Liver (tissue), 9 donors: ENCODE data around the gene RPL7L1. TPM values are rescaled to one million over a fixed set of nuclear protein-coding genes. Genes with fewer than 3 reads are reported as not detected.

Experiments
- DNase-seq: peaks from one replicate; pipeline ENCODE4 v3.0.0-alpha.2; 2017; ENCODE audit warnings: low spot score
- H3K27ac ChIP-seq, 2 donors: one replicate each; pipeline ENCODE4 v1.7.0; 2013; ENCODE audit warnings: inconsistent platforms in 2 of 2, low read length in 2 of 2, control low read depth in 1 of 2, low read depth in 1 of 2, mild to moderate bottlenecking in 1 of 2
- H3K27me3 ChIP-seq, 4 donors: one replicate each; pipeline versions ENCODE4 v1.6.1 to v1.7.0; 2013; ENCODE audit warnings: low read length in 3 of 4, inconsistent platforms in 1 of 4, mild to moderate bottlenecking in 1 of 4, moderate library complexity in 1 of 4; ENCODE audit not compliant: control insufficient read depth in 4 of 4, insufficient read depth in 4 of 4
- H3K36me3 ChIP-seq, 4 donors: one replicate each; pipeline versions ENCODE4 v1.6.1 to v1.7.0; 2013; ENCODE audit warnings: low read length in 3 of 4, mild to moderate bottlenecking in 3 of 4, low read depth in 1 of 4, moderate library complexity in 1 of 4; ENCODE audit not compliant: control insufficient read depth in 4 of 4, insufficient read depth in 3 of 4
- H3K4me1 ChIP-seq, 4 donors: one replicate each; pipeline versions ENCODE4 v1.6.1 to v1.7.0; 2013; ENCODE audit warnings: low read length in 3 of 4, mild to moderate bottlenecking in 3 of 4, moderate library complexity in 1 of 4; ENCODE audit not compliant: control insufficient read depth in 4 of 4, insufficient read depth in 4 of 4
- H3K4me3 ChIP-seq, 3 donors: one replicate each; pipeline versions ENCODE4 v1.6.1 to v1.7.0; 2013; ENCODE audit warnings: low read length in 3 of 3, control low read depth in 1 of 3, low read depth in 1 of 3, mild to moderate bottlenecking in 1 of 3
- H3K9ac ChIP-seq, 2 donors: one replicate each; pipeline ENCODE4 v1.7.0; 2013; ENCODE audit warnings: low read length in 2 of 2, mild to moderate bottlenecking in 2 of 2, moderate library complexity in 2 of 2, control low read depth in 1 of 2, low read depth in 1 of 2
- H3K9me3 ChIP-seq, 4 donors: one replicate each; pipeline versions ENCODE4 v1.6.1 to v1.7.0; 2013; ENCODE audit warnings: low read length in 3 of 4; ENCODE audit not compliant: control insufficient read depth in 4 of 4
- FOXA1 ChIP-seq: IDR thresholded peaks from 2 replicates; pipeline ENCODE4 v1.6.1; 2016; ENCODE audit warnings: antibody characterized with exemption
- FOXA2 ChIP-seq: IDR thresholded peaks from 2 replicates; pipeline ENCODE4 v1.6.1; 2016; ENCODE audit warnings: antibody characterized with exemption
- GABPA ChIP-seq, 2 donors: IDR thresholded peaks in 1 of 2; conservative IDR thresholded peaks in 1 of 2; 2 replicates each; pipeline ENCODE4 v1.6.1; 2016; ENCODE audit warnings: antibody characterized with exemption in 2 of 2, mild to moderate bottlenecking in 1 of 2, moderate library complexity in 1 of 2
- NR2F2 ChIP-seq: IDR thresholded peaks from 2 replicates; pipeline ENCODE4 v1.6.1; 2016; ENCODE audit warnings: antibody characterized with exemption
- RAD21 ChIP-seq, 2 donors: IDR thresholded peaks; 2 replicates each; pipeline ENCODE4 v1.6.1; 2016; ENCODE audit warnings: antibody characterized with exemption in 2 of 2, mild to moderate bottlenecking in 2 of 2
- RXRA ChIP-seq, 2 donors: IDR thresholded peaks; 2 replicates each; pipeline ENCODE4 v1.6.1; 2017 to 2018; ENCODE audit warnings: antibody characterized with exemption in 2 of 2, mild to moderate bottlenecking in 1 of 2
- SP1 ChIP-seq: IDR thresholded peaks from 2 replicates; pipeline ENCODE4 v1.6.1; 2018; ENCODE audit warnings: antibody characterized with exemption, mild to moderate bottlenecking
- TAF1 ChIP-seq: conservative IDR thresholded peaks from 2 replicates; pipeline ENCODE4 v1.6.1; 2016; ENCODE audit warnings: antibody characterized with exemption, mild to moderate bottlenecking
- WGBS: extraction: QIAGEN DNeasy Blood & Tissue Kit; methylation state at CpG from one replicate; pipeline ENCODE4 v1.1.7; 2013; 5-methylcytosine and 5-hydroxymethylcytosine counted together
- polyA plus RNA-seq, 2 donors: library from polyadenylated mRNA; stranded (reverse) in 1 of 2; unstranded in 1 of 2; fragments of 200-250 nt in 1 of 2; fragments of >200 nt in 1 of 2; fragmentation: Nextera tagmentation in 1 of 2; extraction: Ambion mirVana in 1 of 2; gene quantifications; one replicate each; pipeline versions ENCODE4 v1.2.1 to v1.2.3, GENCODE V29; 2013 to 2015
- total RNA-seq, 2 donors: library from RNA; depleted of rRNA; stranded (reverse); fragments of >200 nt; gene quantifications; one replicate each; pipeline ENCODE4 v1.2.3, GENCODE V29; 2014
- TF ChIP-seq, protein P1 (sequence below): fragments of 150-350 bp; IDR thresholded peaks from 2 replicates; pipeline ENCODE4 v1.5.1; 2017; ENCODE audit warnings: improper control_type of control experiment, low read depth, low read length; ENCODE audit not compliant: missing input control
- TF ChIP-seq, protein P2 (sequence below): IDR thresholded peaks from 2 replicates; pipeline ENCODE4 v1.6.1; 2016; ENCODE audit warnings: antibody characterized with exemption
- TF ChIP-seq, protein P3 (sequence below): IDR thresholded peaks from 2 replicates; pipeline ENCODE4 v1.6.1; 2016; ENCODE audit warnings: antibody characterized with exemption, mild to moderate bottlenecking
- donor health status: healthy.
- donor health status: healthy.
- donor health status: healthy.
- donor health status: healthy.
- donor health status: healthy.

RPL7L1 gene
- total and polyA plus RNA-seq, 4 donors: 39.6 to 63.8 (median 47.9) TPM

- Histone ChIP-seq H3K4me1 (peaks cover 0 to 6% (median 2%) of the 10 kb centered on the region in 4 donors), H3K36me3 (no peaks in the 10 kb centered on the region), H3K4me3 (peak overlapping the region in 1 of 3 donors; percentile 54), H3K27ac (no peak overlapping the region), H3K27me3 (no peaks in the 10 kb centered on the region), H3K9ac (no peak overlapping the region), H3K9me3 (no peaks in the 10 kb centered on the region)
- DNase-seq: no peak
- WGBS: 13% methylated on average over 49 of the region's 49 CpGs
- peak in 1 of 2 donors; percentile 23 for TF ChIP-seq RAD21 (IDR thresholded peaks at IDR 0.05)
- TF ChIP-seq, protein P1, sequence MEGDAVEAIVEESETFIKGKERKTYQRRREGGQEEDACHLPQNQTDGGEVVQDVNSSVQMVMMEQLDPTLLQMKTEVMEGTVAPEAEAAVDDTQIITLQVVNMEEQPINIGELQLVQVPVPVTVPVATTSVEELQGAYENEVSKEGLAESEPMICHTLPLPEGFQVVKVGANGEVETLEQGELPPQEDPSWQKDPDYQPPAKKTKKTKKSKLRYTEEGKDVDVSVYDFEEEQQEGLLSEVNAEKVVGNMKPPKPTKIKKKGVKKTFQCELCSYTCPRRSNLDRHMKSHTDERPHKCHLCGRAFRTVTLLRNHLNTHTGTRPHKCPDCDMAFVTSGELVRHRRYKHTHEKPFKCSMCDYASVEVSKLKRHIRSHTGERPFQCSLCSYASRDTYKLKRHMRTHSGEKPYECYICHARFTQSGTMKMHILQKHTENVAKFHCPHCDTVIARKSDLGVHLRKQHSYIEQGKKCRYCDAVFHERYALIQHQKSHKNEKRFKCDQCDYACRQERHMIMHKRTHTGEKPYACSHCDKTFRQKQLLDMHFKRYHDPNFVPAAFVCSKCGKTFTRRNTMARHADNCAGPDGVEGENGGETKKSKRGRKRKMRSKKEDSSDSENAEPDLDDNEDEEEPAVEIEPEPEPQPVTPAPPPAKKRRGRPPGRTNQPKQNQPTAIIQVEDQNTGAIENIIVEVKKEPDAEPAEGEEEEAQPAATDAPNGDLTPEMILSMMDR: no peak
- no peak for TF ChIP-seq NR2F2
- no peak for TF ChIP-seq FOXA2
Observed at GRCh38 chr6:42911171-42912021, 32.0 kb downstream of the RPL7L1 start.

DNA sequence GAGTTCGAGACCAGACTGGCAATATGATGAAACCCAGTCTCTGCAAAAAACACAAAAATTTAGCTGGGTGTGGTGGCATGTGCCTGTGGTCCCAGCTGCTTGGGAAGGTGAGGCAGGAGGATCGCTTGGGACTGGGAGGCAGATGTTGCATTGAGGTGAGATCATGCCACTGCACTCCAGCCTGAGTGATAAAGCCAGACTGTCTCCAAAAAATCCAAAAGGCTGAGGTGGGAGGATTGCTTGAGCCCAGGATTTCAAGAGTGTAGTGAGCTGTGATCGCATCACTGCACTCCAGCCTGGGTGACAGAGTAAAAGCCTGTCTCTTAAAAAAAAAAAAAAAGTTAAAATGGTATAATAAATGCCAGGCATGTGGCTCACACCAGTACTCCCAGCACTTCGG lies 35.1 kb downstream of the RPL7L1 start:
- H3K9ac ChIP-seq: no peak overlapping the region

More for the DNA sequence above, 35.1 kb downstream of the RPL7L1 start:
- Histone ChIP-seq H3K4me1 (peaks cover 0 to 6% (median 2%) of the 10 kb centered on the region in 4 donors), H3K27ac (no peak overlapping the region), H3K9me3 (no peaks in the 10 kb centered on the region), H3K27me3 (no peaks in the 10 kb centered on the region), H3K4me3 (no peak overlapping the region), H3K36me3 (no peaks in the 10 kb centered on the region)
- no peak for TF ChIP-seq RAD21 (IDR thresholded peaks at IDR 0.05)
- TF ChIP-seq FOXA1: no peak
- TF ChIP-seq, protein P2, sequence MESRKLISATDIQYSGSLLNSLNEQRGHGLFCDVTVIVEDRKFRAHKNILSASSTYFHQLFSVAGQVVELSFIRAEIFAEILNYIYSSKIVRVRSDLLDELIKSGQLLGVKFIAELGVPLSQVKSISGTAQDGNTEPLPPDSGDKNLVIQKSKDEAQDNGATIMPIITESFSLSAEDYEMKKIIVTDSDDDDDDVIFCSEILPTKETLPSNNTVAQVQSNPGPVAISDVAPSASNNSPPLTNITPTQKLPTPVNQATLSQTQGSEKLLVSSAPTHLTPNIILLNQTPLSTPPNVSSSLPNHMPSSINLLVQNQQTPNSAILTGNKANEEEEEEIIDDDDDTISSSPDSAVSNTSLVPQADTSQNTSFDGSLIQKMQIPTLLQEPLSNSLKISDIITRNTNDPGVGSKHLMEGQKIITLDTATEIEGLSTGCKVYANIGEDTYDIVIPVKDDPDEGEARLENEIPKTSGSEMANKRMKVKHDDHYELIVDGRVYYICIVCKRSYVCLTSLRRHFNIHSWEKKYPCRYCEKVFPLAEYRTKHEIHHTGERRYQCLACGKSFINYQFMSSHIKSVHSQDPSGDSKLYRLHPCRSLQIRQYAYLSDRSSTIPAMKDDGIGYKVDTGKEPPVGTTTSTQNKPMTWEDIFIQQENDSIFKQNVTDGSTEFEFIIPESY: no peak
- no peak for TF ChIP-seq SP1
- no peak for TF ChIP-seq RXRA (IDR thresholded peaks at IDR 0.05)
- TF ChIP-seq, protein P3, sequence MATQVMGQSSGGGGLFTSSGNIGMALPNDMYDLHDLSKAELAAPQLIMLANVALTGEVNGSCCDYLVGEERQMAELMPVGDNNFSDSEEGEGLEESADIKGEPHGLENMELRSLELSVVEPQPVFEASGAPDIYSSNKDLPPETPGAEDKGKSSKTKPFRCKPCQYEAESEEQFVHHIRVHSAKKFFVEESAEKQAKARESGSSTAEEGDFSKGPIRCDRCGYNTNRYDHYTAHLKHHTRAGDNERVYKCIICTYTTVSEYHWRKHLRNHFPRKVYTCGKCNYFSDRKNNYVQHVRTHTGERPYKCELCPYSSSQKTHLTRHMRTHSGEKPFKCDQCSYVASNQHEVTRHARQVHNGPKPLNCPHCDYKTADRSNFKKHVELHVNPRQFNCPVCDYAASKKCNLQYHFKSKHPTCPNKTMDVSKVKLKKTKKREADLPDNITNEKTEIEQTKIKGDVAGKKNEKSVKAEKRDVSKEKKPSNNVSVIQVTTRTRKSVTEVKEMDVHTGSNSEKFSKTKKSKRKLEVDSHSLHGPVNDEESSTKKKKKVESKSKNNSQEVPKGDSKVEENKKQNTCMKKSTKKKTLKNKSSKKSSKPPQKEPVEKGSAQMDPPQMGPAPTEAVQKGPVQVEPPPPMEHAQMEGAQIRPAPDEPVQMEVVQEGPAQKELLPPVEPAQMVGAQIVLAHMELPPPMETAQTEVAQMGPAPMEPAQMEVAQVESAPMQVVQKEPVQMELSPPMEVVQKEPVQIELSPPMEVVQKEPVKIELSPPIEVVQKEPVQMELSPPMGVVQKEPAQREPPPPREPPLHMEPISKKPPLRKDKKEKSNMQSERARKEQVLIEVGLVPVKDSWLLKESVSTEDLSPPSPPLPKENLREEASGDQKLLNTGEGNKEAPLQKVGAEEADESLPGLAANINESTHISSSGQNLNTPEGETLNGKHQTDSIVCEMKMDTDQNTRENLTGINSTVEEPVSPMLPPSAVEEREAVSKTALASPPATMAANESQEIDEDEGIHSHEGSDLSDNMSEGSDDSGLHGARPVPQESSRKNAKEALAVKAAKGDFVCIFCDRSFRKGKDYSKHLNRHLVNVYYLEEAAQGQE: no peak
- TF ChIP-seq TAF1: no peak
- TF ChIP-seq GABPA (IDR thresholded peaks at IDR 0.05 in 1 of 2, conservative IDR thresholded peaks at IDR 0.05 in 1 of 2): no peak
- no peak for TF ChIP-seq NR2F2
- 88% methylated on average over 4 of the region's 4 CpGs for WGBS
- no peak for DNase-seq
